ENCODE data around the gene KIF18A.

Gene KIF18A

DNA sequence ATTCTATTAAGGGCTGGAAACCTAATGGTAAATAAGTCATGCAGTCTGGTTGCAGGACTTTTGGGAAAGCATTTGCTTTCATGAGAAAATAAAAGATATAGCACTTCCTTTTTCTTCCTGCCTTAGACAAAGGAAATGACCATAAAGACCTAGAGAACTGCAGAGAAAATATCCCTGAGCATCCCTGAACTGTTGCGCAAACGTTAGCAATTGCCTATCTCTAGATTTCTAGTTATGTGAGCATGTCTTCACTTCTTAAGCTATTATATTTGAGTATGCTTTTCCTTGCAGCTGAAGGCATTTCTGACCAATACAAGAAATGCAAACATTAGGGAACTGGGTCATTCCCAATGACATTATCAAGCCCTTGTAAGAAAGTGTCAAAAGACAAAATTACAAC, 110.6 kb downstream of the KIF18A start:
- ChIA-PET POLR2A (no interaction called here), CTCF (no interaction called here)
- DNase-seq (ENCODE audit: extremely low spot score), result no peak
- TF ChIP-seq, protein P1, sequence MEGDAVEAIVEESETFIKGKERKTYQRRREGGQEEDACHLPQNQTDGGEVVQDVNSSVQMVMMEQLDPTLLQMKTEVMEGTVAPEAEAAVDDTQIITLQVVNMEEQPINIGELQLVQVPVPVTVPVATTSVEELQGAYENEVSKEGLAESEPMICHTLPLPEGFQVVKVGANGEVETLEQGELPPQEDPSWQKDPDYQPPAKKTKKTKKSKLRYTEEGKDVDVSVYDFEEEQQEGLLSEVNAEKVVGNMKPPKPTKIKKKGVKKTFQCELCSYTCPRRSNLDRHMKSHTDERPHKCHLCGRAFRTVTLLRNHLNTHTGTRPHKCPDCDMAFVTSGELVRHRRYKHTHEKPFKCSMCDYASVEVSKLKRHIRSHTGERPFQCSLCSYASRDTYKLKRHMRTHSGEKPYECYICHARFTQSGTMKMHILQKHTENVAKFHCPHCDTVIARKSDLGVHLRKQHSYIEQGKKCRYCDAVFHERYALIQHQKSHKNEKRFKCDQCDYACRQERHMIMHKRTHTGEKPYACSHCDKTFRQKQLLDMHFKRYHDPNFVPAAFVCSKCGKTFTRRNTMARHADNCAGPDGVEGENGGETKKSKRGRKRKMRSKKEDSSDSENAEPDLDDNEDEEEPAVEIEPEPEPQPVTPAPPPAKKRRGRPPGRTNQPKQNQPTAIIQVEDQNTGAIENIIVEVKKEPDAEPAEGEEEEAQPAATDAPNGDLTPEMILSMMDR (IDR thresholded peaks at IDR 0.05; ENCODE audit: control extremely low read depth, extremely low read depth, low read depth, missing control alignments), result no peak

DNA sequence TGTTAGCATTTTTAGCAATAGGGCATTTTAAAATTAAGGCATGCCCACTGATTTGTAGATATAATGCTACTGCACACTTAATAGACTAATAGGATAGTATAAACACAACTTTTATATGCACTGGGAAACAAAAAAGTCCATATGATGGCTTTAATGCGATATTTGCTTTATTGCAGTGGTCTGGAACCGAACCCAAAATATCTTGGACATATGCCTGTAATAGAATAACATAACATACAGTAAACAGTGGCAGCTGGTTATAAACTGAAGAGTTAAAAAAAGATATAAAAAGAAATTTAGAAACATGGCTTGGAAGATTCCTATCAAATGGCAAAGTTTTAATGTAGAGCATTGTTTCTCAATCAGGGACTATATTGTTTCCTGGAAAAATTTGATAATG, 111.9 kb downstream of the KIF18A start:
- TF ChIP-seq, protein P1 (IDR thresholded peaks at IDR 0.05; ENCODE audit: control extremely low read depth, extremely low read depth, low read depth, missing control alignments), result no peak
- ChIA-PET POLR2A (no interaction called here), CTCF (no interaction called here)
- DNase-seq (ENCODE audit: extremely low spot score), result no peak

DNA sequence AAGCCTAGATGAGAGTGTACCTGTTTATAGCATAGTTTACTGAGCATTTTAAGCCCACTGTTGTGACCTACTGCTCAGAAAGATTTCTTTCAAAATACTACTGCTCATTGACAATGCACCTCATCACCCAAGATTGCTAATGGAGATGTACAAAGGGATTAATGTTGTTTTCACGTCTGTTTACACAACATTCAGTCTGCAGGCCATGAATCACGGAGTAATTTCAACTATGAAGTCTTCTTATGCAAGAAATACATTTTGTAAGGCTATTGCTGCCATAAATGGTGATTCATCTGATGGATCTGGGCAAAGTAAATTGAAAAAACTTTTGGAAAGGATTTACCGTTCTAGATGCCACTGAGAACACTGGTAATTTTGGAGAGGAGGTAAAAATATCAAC, 112.9 kb downstream of the KIF18A start:
- ChIA-PET CTCF (interaction anchor here (0.8 kb wide), 1 partner anchor 22 kb away, joined by 3 read pairs; no protein-coding TSS in a partner anchor), POLR2A (no interaction called here)
- DNase-seq (ENCODE audit: extremely low spot score), result no peak
- TF ChIP-seq, protein P1 (IDR thresholded peaks at IDR 0.05; ENCODE audit: control extremely low read depth, extremely low read depth, low read depth, missing control alignments), result no peak

DNA sequence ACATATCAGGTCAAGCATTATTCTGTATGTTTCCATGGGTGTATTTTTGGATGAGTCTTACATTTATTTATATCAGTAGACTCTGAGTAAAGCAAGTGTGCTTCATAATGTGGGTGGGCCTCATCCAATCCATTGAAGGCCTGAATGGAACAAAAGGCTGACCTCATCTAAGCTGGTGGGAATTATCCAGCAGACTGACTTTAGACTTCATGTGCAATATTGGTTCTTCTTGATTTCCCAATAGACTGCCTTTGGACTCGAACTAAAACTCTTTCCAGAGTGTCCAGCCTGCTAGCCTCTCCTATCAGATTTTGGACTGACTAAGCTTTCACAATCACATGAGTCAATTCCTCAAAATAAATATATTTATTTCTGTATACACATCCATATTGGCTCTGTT, 116.2 kb downstream of the KIF18A start:
- ChIA-PET POLR2A (no interaction called here), CTCF (no interaction called here)
- DNase-seq (ENCODE audit: extremely low spot score), result no peak
- TF ChIP-seq, protein P1 (IDR thresholded peaks at IDR 0.05; ENCODE audit: control extremely low read depth, extremely low read depth, low read depth, missing control alignments), result no peak

DNA sequence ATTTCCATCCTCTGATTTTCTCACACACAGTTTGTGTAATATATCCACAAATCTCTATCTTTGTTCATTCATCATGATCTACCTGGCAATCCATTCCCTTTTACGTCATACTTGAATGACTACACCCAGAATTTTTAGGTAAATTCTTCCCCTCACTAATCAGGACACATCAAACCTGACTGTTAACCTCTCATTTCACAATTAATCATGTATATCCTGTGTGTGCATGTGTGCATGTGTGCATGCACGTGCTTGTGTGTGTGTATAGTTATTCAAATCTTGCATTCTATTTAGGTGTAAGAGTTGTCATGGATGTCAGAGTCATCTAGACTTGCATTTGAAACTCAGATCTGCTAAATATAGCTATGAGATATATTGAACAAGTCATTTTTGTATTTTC, 130.4 kb downstream of the KIF18A start:
- TF ChIP-seq, protein P1 (IDR thresholded peaks at IDR 0.05; ENCODE audit: control extremely low read depth, extremely low read depth, low read depth, missing control alignments), result no peak
- no peak for DNase-seq (ENCODE audit: extremely low spot score)
- ChIA-PET POLR2A (no interaction called here), CTCF (no interaction called here)

DNA sequence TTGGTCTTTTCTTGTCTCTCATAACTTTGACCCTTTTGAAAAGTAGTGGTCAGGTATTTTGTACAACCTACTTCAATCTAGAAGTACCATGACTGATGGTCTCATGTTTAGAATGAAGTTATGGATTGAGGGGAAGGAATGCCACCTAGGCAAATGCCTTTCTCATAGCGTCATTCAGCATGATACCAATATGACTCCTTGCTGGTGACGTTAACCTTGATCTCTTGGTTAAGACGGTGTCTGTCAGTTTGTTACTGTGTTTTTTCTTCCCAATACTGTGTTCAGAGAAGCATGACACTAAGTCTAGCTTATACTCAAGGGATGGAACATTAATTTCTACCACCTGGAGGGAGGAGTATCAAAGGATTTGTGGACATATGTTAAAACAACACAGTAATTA, 130.9 kb downstream of the KIF18A start:
- TF ChIP-seq, protein P1 (IDR thresholded peaks at IDR 0.05; ENCODE audit: control extremely low read depth, extremely low read depth, low read depth, missing control alignments), result no peak
- no peak for DNase-seq (ENCODE audit: extremely low spot score)
- CTCF ChIA-PET, result no interaction called here
- POLR2A ChIA-PET, result no interaction called here

DNA sequence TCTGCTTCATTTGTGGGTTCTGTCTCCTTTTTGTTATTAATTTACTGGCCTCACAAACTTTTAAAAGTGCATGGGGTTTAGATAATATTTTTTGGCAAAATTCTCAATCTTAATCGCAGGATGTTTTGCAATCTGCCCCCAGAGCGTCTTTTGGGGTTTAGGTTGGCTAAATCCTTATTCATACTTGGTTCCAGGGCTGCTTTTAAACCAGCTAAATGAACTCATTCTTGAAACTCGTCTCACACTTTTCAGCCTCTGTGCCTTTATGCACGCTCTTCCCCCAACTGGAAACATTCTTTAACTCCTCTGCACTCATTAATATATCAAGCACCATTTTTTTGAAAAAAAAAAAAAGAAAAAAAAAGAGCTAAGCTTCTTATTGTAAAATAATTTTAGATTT, 131.7 kb downstream of the KIF18A start:
- ChIA-PET CTCF (no interaction called here), POLR2A (no interaction called here)
- DNase-seq (ENCODE audit: extremely low spot score), result no peak
- TF ChIP-seq, protein P1 (IDR thresholded peaks at IDR 0.05; ENCODE audit: control extremely low read depth, extremely low read depth, low read depth, missing control alignments), result no peak

Data from GM10248 (cell line).